DOHH2 (cell line): ENCODE results near the gene NAT8L.

Experiments
- EZH2phosphoT487 ChIP-seq: fragments of 200-600 bp; sonication (generic); IDR thresholded peaks from 2 replicates; pipeline ENCODE4 v1.6.1; 2017; ENCODE audit warnings: borderline replicate concordance, mild to moderate bottlenecking, antibody characterized with exemption, low read length, moderate library complexity, mixed read lengths
- TF ChIP-seq, protein P1 (sequence below): fragments of 200-600 bp; sonication (generic); IDR thresholded peaks from one replicate; pipeline ENCODE4 v1.5.1; 2014; ENCODE audit warnings: antibody characterized with exemption, mild to moderate bottlenecking, low read depth, low read length; ENCODE audit not compliant: poor library complexity, severe bottlenecking

- TF ChIP-seq, protein P1, sequence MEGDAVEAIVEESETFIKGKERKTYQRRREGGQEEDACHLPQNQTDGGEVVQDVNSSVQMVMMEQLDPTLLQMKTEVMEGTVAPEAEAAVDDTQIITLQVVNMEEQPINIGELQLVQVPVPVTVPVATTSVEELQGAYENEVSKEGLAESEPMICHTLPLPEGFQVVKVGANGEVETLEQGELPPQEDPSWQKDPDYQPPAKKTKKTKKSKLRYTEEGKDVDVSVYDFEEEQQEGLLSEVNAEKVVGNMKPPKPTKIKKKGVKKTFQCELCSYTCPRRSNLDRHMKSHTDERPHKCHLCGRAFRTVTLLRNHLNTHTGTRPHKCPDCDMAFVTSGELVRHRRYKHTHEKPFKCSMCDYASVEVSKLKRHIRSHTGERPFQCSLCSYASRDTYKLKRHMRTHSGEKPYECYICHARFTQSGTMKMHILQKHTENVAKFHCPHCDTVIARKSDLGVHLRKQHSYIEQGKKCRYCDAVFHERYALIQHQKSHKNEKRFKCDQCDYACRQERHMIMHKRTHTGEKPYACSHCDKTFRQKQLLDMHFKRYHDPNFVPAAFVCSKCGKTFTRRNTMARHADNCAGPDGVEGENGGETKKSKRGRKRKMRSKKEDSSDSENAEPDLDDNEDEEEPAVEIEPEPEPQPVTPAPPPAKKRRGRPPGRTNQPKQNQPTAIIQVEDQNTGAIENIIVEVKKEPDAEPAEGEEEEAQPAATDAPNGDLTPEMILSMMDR, result no peak
- no peak for TF ChIP-seq EZH2phosphoT487
Observed at GRCh38 chr4:2076908-2077536, 17.9 kb downstream of the NAT8L start.
